Activated naive CD4-positive, alpha-beta T cell treated with anti-CD3 and anti-CD28 coated beads for 36 hours (primary cell): ENCODE results near the gene TECPR2. TPM values are rescaled to one million over a fixed set of nuclear protein-coding genes. Genes with fewer than 3 reads are reported as not detected.
"Not testable (repeated sequence)": the region's sequence is repeated elsewhere in the genome, so short reads cannot be mapped to it uniquely, and the experiment has no call there.

Source experiments
- CTCF ChIA-PET: fragments of 350-600 bp; sonication (Branson Sonifier 250); formaldehyde crosslinking; loops from one replicate; lab custom pipeline; 2021; ENCODE audit warnings: antibody characterized with exemption; lab: Charles Lee
- DNase-seq: peaks from one replicate; pipeline ENCODE4 v3.0.0-alpha.2; 2020
- H3K27ac Mint-ChIP-seq: one replicate; pipeline ENCODE4 v1.8.0; 2021; ENCODE audit warnings: mild to moderate bottlenecking, mixed read lengths
- H3K27me3 Mint-ChIP-seq: one replicate; pipeline ENCODE4 v1.8.0; 2021; ENCODE audit warnings: low read depth, mixed read lengths
- H3K36me3 Mint-ChIP-seq: one replicate; pipeline ENCODE4 v1.8.0; 2021; ENCODE audit warnings: low read depth, mixed read lengths
- H3K4me1 Mint-ChIP-seq: one replicate; pipeline ENCODE4 v1.8.0; 2021; ENCODE audit warnings: low read depth, mixed read lengths
- H3K4me3 Mint-ChIP-seq: one replicate; pipeline ENCODE4 v1.8.0; 2021; ENCODE audit warnings: mild to moderate bottlenecking, moderate library complexity, mixed read lengths
- H3K9me3 Mint-ChIP-seq: one replicate; pipeline ENCODE4 v1.8.0; 2021; ENCODE audit warnings: mixed read lengths
- intact Hi-C: fragments of 100-400 bp; cut with micrococcal nuclease; formaldehyde crosslinking; loops from one replicate; pipeline ENCODE4 v1.15.1; 2023
- total RNA-seq, 2 experiments: library from RNA; stranded (reverse); gene quantifications; one replicate each; pipeline ENCODE4 v1.2.3, GENCODE V29; 2021

The TECPR2 gene
- total RNA-seq, 2 experiments from 2014 or later, result 2.3 to 3.6 TPM

DNA sequence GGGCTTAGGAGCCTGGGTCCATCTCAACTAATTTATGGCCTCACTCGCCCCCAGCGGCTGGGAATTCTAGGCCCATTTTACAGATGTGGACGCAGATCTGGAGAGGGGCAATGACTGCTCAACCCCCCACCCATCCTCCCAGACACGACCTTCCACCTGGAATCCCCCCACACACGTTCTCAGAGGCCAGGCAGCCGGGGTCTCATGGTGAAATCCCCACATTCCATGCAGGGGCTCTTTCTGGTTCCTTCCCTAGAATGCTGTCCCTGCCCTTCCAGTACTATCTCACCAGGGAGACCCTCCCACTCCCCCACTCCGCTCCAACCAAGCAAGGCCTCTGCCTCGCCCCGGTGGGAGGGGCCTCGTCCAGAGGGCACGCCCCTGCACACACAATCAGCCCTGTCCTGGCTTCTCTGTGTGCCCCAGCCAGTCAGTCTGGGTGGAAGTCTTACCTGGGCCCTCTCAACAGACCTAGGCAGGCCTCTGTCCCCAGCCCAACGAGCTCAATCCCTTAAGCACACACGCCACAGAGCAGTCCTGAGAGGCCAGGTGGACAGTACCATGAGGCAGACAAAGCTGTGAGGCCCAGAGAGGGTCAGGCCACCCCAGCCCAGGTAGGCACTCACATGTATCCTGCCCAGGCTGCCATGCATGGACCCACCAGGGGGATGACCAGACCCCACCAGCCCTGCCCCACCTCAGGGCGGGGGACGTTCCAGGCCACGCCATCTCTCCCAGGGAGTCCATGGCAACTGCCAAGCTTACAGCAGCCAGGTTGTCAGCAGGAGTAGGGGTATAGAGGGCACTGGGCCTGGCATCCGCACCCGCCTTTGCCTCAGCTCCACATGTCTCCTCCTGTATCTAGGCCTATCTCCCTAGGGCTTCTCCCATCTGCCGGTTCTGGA lies 148.1 kb downstream of the TECPR2 start:
- peak; percentile 33 for DNase-seq
- Mint-ChIP-seq H3K27ac (no peak overlapping the region), H3K4me1 (peaks cover 8% of the 10 kb centered on the region), H3K36me3 (peaks cover 6% of the 10 kb centered on the region), H3K27me3 (no peaks in the 10 kb centered on the region), H3K9me3 (peaks cover 3% of the 10 kb centered on the region), H3K4me3 (peak overlapping the region; percentile 84)
- CTCF ChIA-PET, result interaction anchor here (0.5 to 1.0 kb wide), 5 partner anchors 13 to 1406 kb away, joined by 3 to 5 read pairs (median 4); no protein-coding TSS in a partner anchor
- intact Hi-C loops, result no loop called here

DNA sequence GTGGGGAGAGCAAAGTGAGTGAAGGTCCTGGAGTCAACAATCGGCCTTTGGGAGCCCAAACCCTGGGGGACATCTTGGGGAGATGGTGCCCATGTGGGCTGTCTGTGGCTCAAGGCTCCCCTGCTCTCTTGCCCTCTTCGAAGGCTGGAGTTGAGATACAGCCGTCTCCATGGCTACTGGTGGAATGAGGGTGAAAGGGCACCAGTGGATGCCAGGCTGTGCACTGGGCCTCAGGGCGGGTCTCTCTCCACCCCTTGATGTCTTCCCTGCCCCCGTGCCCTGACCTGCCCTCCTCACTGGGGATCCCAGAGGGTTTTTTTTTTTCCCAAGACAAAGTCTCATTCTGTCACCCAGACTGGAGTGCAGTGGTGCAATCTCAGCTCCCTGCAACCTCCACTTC lies 148.8 kb downstream of the TECPR2 start:
- intact Hi-C loops, result no loop called here
- Mint-ChIP-seq H3K4me1 (peaks cover 11% of the 10 kb centered on the region), H3K27ac (no peak overlapping the region)

DNA sequence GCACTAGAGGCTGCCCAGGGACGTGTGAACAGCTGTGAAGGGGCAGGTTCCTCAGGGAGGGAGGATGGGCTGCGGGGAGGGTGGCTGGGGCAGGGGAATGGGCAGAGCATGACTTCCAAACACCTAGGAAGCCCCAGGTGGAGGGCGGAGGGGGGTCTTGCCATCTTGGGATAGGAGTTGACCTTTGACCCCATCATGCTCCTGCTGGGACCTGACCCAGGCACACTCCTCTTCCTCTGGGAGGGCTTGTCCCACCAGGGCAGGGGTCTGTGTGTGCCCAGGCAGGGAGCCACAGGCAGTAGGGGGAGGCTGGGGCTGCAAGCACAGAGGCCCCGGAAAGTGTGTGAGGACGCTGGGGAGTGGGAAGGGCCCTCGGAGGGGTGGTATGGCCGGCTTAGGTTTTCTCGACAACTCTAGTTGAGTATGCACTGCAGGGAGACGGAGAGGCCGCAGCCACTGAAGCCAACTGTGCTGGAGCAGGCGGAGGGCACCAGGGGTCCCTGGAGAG lies 150.1 kb downstream of the TECPR2 start:
- intact Hi-C loops, result no loop called here
- Mint-ChIP-seq H3K27ac (no peak overlapping the region), H3K4me3 (no peak overlapping the region)

More for the DNA sequence above, 148.8 kb downstream of the TECPR2 start:
- CTCF ChIA-PET, result interaction anchor here (0.6 to 1.0 kb wide), 4 partner anchors 13 to 624 kb away, joined by 3 to 5 read pairs (median 4); no protein-coding TSS in a partner anchor
- H3K4me3 Mint-ChIP-seq, result peak overlapping the region; percentile 34
- peaks cover 6% of the 10 kb centered on the region for H3K36me3 Mint-ChIP-seq
- no peak for DNase-seq
- H3K9me3 Mint-ChIP-seq, result peaks cover 3% of the 10 kb centered on the region
- H3K27me3 Mint-ChIP-seq, result peaks cover 3% of the 10 kb centered on the region

DNA sequence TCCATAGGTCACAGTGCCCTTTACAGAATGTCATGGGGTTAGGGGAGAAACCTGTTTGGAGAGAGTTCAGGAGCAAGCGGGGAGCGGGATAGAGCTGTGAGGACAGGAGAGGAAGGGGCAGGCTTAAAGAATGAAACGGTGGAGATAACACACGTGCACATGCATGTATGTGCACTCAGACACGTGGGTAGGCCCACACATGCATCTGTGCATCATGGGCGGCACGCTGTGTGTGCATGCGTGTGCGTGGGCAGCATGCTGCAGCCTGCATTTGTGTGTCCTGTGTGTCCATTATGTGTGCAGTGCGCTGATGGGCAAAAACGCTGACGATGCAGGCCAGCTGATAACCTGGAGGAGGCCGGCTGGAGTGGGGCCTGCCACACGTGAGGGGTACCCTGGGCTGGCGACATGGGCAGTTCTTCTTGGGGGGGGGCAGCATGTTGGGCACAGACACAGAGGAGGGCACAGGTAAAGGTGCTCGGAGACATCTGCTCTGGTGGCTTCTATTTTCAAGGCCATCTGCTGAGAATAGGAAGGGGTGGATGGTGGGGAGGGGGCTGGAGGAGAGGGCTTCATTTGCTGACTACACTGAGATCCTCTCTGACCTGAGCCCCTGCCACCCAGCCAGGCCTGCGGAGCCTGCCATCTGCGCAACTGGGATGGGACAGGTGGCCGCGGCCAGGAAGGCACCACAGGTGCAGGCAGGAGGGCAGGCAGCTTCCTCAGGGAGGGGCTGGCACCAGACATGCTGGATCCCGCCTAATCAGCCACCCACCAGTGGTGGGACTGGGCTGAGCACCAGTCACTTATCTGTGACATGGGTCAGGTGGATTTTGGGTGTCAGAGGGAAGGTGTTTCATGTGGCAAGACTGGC lies 151.4 kb downstream of the TECPR2 start:
- DNase-seq, result no peak
- no peaks in the 10 kb centered on the region for H3K9me3 Mint-ChIP-seq
- intact Hi-C loops, result no loop called here
- H3K27me3 Mint-ChIP-seq, result peaks cover 3% of the 10 kb centered on the region
- H3K4me3 Mint-ChIP-seq, result no peak overlapping the region
- peaks cover 13% of the 10 kb centered on the region for H3K4me1 Mint-ChIP-seq
- H3K36me3 Mint-ChIP-seq, result no peaks in the 10 kb centered on the region
- CTCF ChIA-PET, result interaction anchor here (2.3 to 3.1 kb wide), 2 partner anchors 76 to 196 kb away, joined by 16 to 31 read pairs; no protein-coding TSS in a partner anchor
- no peak overlapping the region for H3K27ac Mint-ChIP-seq

More for the DNA sequence above, 150.1 kb downstream of the TECPR2 start:
- Mint-ChIP-seq H3K9me3 (peaks cover 3% of the 10 kb centered on the region), H3K36me3 (peaks cover 3% of the 10 kb centered on the region), H3K4me1 (peaks cover 13% of the 10 kb centered on the region), H3K27me3 (peaks cover 3% of the 10 kb centered on the region)
- DNase-seq, result no peak
- CTCF ChIA-PET, result no interaction called here

DNA sequence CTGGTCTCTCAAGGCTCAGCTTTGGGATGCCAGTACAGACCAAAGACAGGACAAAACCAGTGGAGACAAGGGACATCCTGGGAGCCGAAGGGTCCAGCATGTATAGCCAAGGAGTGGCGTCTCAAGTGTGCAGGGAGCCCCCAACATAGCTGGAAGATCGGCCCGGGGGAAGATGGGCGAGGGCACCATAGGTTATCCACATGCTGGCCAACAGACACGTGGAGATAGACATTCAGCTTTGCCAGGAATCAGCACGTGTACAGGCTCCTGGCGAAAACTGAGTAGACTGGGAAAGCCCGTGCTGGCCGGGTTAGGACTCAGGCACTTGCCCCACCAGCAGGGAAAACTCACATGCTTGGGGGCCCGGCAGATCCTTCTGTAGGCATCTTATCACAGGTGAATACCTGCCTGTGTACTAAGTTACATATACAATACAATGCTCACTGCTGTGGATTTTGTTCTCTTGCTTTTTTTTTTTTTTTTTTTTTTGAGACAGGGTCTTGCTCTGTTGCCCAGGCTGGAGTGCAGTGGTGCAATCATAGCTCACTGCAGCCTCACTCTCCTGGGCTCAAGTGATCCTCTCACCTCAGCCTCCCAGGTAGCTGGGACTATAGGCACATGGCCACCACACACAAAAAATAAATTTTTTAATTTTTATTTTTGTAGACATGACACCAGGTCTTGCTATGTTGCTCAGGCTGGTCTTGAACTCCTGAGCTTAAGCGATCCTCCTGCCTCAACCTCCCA lies 152.4 kb downstream of the TECPR2 start:
- intact Hi-C loops, result loop anchor here (5.0 kb wide), 1 partner anchor 278 kb away; no protein-coding TSS in a partner anchor
- peaks cover 3% of the 10 kb centered on the region for H3K27me3 Mint-ChIP-seq

DNA sequence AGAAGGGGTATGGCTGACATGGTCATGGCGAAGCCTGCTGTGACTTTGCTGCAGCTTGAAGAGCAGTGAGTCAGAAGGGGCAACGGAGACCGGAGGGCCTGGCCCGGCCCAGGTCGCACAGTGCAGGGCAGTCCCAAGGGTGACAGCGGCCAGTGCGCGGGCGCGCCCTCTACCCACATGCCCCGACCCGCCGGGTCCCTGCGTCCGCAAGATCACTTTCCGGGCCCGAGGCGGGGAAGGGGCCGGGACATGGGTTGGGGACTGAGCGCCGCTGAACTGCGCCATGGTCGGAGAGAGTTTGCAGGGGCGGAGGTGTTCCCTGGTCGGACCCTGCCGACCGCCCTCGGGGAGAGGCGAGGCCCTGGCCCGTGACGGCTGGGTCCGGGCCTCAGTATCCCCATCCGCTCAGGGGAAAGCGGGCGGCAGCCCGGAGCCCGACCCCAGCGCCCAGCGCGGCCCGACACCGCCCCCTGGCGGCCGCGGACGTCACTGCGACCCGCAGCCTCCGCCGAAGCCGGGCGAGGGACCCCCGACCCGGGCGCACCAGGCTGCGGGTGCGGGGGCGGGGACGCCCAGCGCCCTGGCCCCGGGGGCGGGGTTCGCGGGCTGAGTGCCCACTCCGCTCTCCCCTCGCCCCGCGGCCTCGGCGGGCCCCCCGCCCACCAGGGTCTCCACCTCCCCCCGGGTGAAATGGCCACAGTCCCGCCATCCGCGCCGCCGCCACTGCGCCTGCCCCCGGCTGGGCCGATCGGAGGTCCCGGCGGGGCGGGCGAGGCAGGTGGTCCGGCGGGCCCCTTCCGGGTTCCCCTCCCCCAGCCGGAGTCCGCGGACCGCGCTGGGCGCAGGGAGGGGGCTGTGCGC lies 154.0 kb downstream of the TECPR2 start:
- CTCF ChIA-PET, result interaction anchor here (0.7 to 4.9 kb wide), 9 partner anchors 8 to 281 kb away, joined by 3 to 31 read pairs (median 5); partner anchors contain the start of genes CINP and TECPR2
- H3K4me3 Mint-ChIP-seq, result peak overlapping the region; percentile 70
- H3K9me3 Mint-ChIP-seq, result no peaks in the 10 kb centered on the region
- H3K36me3 Mint-ChIP-seq, result no peaks in the 10 kb centered on the region
- DNase-seq, result peak; percentile 48
- intact Hi-C loops, result loop anchor here (1.0 to 5.0 kb wide), 4 partner anchors 78 to 556 kb away; no protein-coding TSS in a partner anchor
- H3K4me1 Mint-ChIP-seq, result peaks cover 5% of the 10 kb centered on the region
- peaks cover 3% of the 10 kb centered on the region for H3K27me3 Mint-ChIP-seq
- no peak overlapping the region for H3K27ac Mint-ChIP-seq

More for the DNA sequence above, 152.4 kb downstream of the TECPR2 start:
- Mint-ChIP-seq H3K9me3 (no peaks in the 10 kb centered on the region), H3K4me1 (peaks cover 13% of the 10 kb centered on the region), H3K4me3 (no peak overlapping the region), H3K27ac (no peak overlapping the region), H3K36me3 (no peaks in the 10 kb centered on the region)
- CTCF ChIA-PET, result interaction anchor here (0.7 to 3.1 kb wide), 5 partner anchors 10 to 721 kb away, joined by 3 to 31 read pairs (median 6); partner anchors contain the start of genes CINP and TECPR2
- no peak for DNase-seq

DNA sequence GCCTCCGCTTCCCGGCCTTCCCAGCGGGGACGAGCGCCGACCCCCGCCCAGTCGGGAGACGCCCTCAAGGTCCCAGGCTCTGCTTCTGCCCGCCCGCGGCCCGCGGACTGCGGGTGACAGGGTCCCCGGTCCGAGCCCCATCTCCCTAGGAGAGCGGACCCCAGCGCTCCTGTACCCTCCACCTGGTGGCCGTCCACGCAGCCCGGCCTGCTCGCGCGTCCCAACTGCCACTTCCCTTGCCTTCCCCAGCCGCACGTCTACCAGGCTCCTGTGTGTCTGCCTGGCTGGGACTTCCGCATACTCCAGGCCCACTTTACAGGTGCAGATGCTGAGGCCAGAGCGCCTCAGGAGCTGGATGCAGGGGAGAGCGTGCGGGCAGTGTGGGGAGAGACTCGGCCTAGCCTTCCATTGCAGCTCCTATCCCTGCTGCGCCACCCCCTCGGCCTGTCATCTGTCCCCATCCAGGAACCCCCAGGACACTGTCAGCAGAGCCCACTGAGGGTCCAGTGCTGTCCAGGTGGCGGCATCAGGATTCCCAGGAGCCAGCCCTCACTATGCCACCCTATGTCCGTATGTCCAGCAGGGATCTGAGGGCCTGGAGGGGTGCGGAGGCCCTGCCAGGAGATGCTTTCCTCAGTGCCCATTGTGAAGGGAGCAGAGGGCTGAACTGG lies 154.8 kb downstream of the TECPR2 start:
- peak overlapping the region; percentile 70 for H3K4me3 Mint-ChIP-seq
- CTCF ChIA-PET, result interaction anchor here (0.8 to 4.9 kb wide), 4 partner anchors 10 to 200 kb away, joined by 4 to 27 read pairs (median 5); no protein-coding TSS in a partner anchor
- peaks cover 3% of the 10 kb centered on the region for H3K27me3 Mint-ChIP-seq
- H3K4me1 Mint-ChIP-seq, result peaks cover 5% of the 10 kb centered on the region
- intact Hi-C loops, result loop anchor here (2.0 to 5.0 kb wide), 2 partner anchors 280 to 557 kb away; no protein-coding TSS in a partner anchor
- no peak overlapping the region for H3K27ac Mint-ChIP-seq
- no peaks in the 10 kb centered on the region for H3K9me3 Mint-ChIP-seq
- H3K36me3 Mint-ChIP-seq, result no peaks in the 10 kb centered on the region
- DNase-seq, result no peak

DNA sequence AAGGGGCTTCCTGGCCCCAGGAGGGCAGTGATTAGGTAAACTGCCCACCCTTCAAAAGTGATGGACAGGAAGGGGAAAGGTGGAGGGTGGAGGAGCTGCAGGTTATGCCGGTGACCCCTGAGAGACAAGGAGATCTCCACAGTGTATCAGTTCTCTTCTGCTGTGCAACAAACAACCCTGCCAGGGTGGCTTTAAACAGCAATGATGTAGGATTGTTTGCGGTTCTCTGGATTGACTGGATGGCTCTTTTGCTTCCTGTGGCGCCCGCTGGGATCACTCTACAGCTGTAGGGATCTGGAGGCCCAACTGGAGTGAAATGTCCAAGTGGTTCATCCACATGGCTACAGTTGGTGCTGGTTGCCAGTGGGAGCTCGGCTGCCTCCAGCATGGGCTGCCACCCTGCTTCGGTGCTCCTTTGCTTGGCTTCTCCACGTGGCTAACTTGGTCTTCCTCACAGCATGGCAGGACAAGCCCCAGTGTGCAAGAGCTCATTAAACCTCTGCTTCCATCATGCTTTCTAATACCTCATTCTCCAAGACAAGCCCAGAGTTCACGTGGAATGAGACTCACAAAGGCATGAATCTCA lies 155.4 kb downstream of the TECPR2 start:
- CTCF ChIA-PET, result interaction anchor here (0.6 to 4.9 kb wide), 5 partner anchors 10 to 201 kb away, joined by 3 to 27 read pairs (median 4); no protein-coding TSS in a partner anchor

DNA sequence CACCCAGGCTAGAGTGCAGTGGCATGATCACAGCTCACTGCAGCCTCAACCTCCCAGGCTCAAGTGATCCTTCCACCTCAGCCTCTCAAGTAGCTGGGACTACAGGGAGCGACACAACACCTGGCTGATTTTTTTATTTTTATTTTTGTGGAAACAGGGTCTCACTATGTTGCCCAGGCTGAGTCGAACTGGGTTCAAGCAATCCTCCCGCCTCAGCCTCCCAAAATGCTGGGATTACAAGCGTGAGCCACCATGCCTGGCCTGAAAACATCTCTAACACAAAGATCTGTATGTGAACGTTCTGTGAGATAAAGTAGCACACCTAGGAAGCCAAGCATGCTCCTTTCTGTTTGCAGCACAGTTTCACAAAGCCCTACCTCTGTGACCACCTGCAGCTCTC lies 157.0 kb downstream of the TECPR2 start:
- peaks cover 20% of the 10 kb centered on the region for H3K4me1 Mint-ChIP-seq
- not testable (repeated sequence) for H3K36me3 Mint-ChIP-seq, H3K9me3 Mint-ChIP-seq, H3K4me3 Mint-ChIP-seq, H3K27ac Mint-ChIP-seq, DNase-seq, H3K27me3 Mint-ChIP-seq
- CTCF ChIA-PET, result interaction anchor here (4.9 kb wide), 1 partner anchor 81 kb away, joined by 27 read pairs; no protein-coding TSS in a partner anchor
- intact Hi-C loops, result loop anchor here (5.0 to 10.0 kb wide), 2 partner anchors 282 to 575 kb away; partner anchors contain the start of gene EXOC3L4

More for the DNA sequence above, 155.4 kb downstream of the TECPR2 start:
- H3K9me3 Mint-ChIP-seq, result no peaks in the 10 kb centered on the region
- intact Hi-C loops, result loop anchor here (5.0 kb wide), 1 partner anchor 281 kb away; no protein-coding TSS in a partner anchor
- H3K27me3 Mint-ChIP-seq, result peaks cover 3% of the 10 kb centered on the region
- H3K36me3 Mint-ChIP-seq, result no peaks in the 10 kb centered on the region
- H3K27ac Mint-ChIP-seq, result no peak overlapping the region
- no peak for DNase-seq
- no peak overlapping the region for H3K4me3 Mint-ChIP-seq
- peaks cover 8% of the 10 kb centered on the region for H3K4me1 Mint-ChIP-seq
